ENCODE measurements around the gene ZNF709. TPM values are rescaled to one million over a fixed set of nuclear protein-coding genes. Genes with fewer than 3 reads are reported as not detected.
"Not testable (repeated sequence)": the region's sequence is repeated elsewhere in the genome, so short reads cannot be mapped to it uniquely, and the experiment has no call there.

ZNF709 gene
- 0.27 and 0.80 TPM in 2 replicates for total RNA-seq (2014; rRNA removed; shearing (Covaris generic))

- peak; percentile 90 for DNase-seq (ENCODE audit: low read depth)
Observed at GRCh38 chr19:12484371-12485051, at the start of gene ZNF709. Gene ZNF709, minus strand, starts transcription at chr19:12484816. Its CDS starts 159 bp downstream, at chr19:12484657.

DNA sequence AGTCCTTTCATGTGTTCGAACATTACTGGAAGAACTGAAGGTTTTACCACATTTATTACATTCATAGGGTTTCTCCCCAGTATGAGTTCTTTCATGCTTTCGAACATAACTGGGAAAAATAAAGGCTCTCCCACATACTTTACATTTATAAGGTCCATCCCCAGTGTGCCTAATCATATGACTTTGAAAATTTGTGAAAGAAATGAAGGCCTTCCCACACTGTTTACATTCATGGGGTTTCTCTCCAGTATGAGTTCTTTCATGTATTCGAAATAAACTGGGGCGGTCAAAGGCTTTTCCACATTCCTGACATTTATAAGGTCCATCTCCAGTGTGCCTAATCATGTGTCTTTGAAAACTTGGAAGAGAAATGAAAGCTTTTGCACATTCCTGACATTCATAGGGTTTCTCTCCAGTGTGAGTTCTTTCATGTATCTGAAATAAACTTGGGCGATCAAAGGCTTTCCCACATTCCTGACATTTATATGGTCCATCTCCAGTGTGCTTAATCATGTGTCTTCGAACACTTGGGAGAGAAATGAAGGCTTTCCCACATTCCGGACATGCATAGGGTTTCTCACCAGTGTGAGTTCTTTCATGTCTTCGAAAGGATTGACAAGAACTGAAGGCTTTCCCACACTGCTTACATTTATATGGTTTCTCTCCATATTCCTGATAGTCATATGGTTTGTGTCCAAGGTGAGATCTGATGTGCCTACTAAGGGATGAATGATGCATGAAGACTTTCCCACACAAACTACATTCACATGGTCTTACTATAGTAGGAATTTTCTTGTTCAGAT, 42.6 kb upstream of the ZNF709 start:
- no peak for DNase-seq (ENCODE audit: low read depth)

DNA sequence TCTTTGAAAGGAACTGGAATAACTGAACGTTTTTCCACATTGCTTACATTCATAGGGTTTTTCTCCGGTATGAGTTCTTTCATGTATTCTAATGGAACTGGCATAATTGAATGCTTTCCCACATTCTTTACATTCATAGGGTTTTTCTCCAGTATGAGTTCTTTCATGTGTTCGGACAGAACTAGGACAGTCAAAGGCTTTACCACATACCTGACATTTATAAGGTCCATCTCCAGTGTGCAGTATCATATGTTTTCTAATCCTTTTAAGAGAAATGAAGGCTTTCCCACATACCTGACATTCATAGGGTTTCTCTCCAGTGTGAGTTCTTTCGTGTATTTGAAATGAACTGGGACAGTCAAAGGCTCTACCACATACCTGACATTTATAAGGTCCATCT, 41.9 kb upstream of the ZNF709 start:
- no peak for DNase-seq (ENCODE audit: low read depth)

DNA sequence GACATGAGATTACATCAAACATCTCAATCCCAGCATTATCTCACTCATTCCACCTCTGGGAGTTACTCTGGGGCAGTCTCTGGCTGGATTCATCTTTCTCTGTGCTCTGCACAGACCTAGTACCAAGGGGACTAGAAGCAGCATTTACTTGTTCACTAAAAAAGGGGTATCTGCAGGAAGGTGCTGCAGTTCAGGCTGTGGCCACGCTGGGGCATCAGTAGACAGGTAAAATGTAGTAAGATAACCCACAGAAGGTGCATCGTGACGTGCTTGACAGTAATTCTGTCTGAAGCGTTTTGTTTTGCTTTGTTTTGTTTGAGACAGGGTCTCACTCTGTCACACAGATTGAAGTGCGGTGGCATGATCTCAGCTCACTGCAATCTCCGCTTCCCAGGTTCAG, 37.4 kb upstream of the ZNF709 start:
- DNase-seq (ENCODE audit: low read depth), result no peak

DNA sequence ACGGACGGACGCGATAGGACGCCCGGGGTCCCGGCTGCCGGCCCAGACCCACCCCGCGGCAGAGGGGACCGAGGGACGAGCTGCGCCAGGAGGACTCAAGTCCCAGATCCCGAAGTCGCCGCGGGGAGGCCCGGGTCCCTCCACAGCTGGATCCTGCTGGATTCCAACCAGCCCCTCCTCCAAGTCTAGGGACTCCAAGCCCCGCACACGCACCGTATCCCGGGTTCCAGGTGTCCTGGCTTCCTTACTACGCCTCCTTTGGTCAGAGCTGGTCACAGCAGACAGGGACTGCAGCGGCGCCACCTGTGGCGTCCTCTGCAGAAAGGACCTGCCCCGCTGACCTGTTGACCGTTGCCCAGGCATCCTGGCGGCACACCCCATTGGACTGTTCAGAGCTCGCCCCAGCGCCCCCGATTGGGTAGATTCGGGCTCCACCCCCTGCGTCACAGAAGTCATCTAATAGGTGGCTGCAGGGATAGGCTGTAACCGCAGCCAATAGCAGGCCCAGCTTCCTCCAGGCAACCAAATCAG, 29.0 kb upstream of the ZNF709 start:
- no peak for DNase-seq (ENCODE audit: low read depth)

DNA sequence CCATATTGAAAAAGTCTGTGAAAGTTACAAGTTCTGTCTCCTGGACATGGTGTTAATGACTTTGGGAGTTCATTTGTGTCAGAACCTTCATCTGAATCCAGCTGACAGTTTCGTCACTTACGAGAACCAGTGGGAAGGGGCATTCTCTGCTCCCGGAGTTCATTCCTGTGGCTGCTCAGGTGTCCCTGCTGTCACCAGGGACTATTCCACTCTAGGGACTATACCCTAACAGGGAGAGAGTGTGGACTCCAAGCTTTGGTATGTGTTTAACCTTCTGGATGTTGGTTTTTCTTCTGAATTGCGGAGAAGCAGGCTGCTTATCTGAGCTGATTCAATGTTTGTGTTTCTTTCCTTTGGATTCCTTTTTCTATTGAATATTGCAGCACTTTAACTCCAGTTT, 12.4 kb upstream of the ZNF709 start:
- DNase-seq (ENCODE audit: low read depth), result no peak

- no peak for DNase-seq (ENCODE audit: low read depth)
Observed at GRCh38 chr19:12496480-12496879, 11.9 kb upstream of the ZNF709 start.

DNA sequence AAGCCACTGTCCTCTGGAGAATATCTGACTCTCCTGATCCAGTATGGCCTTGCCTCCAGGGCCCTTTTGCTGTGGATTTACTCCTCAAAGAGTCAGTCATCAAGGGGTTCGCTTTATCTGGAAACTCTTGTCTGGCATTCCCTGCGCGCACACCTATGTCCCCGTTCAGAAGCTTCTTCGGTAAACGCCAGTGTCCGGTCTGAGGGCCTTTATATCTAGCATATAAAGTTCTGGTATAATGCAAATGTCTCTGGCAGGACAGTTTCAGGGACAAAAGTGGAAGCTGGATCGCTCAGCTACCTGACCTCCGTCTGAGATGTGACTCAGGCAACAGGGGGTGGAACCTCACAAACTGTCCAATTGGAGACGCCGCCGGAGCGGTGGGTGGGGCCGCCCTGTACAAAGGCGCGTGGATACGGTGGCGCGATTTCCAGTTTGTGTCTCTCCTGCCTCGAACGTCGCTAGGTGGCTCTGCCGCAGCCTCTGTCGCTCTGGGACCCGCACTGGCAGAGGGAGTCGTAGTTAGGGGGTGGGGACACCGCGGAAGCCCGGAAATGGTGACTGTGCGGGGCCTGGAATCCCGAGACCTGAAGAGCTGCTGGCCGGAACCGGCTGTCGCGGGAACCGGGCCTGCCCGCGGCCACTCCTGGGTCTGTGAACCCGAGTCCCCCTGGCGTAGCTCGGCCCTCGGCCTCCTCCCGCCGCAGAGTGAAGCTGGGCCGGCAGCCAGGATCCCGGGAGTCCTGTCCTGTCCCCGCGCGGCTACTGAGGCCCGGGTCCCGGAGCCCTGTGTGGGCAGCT, 10.6 kb upstream of the ZNF709 start:
- DNase-seq (ENCODE audit: low read depth), result peak; percentile 96

DNA sequence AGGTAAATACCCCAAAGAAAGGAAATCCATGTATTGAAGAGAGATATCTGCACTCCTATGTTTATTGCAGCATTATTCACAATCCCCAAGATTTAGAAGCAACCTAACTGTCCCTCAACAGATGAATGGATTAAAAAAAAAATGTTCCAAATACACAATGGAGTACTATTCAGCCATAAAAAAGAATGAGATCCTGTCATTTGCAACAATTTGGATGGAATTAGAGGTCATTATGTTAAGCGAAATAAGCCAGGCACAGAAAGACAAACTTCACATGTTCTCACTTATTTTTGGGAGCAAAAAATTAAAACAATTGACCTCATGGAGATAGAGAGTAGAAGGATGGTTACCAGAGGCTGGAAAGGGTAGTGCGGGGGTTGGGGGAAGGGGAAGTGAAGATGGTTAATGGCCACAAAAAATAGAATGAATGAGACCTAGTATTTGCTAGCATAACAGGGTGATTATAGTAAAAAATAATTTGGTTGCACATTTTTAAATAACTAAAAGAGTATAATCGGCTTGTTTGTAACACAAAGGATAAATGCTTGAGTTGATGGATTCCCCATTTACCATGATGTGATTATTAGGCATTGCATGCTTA, 9.7 kb upstream of the ZNF709 start:
- DNase-seq (ENCODE audit: low read depth), result no peak

GRCh38 chr19:12486265-12486783, 1.7 kb upstream of the ZNF709 start:
- DNase-seq (ENCODE audit: low read depth), result not testable (repeated sequence)

DNA sequence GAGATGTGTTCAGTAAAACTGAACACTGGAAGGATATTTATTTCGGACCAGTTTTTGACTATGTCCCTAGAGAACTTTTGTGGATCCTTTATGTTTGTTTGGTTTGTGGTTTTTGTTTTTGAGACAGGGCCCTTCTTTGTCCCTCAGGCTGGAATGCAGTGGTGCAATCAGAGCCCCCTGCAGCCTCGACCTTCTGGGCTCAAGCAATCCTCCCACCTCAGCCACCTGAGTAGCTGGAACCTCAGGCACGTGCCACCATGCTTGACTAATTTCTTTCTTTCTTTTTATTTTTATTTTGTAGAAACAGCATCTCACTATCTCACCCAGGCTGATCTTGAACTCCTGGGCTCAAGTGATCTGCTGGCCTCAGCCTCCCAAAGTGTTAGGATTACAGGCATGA, 955 bp upstream of the ZNF709 start:
- no peak for DNase-seq (ENCODE audit: low read depth)

GRCh38 chr19:12485052-12485416, 418 bp upstream of the ZNF709 start:
- no peak for DNase-seq (ENCODE audit: low read depth)

DNA sequence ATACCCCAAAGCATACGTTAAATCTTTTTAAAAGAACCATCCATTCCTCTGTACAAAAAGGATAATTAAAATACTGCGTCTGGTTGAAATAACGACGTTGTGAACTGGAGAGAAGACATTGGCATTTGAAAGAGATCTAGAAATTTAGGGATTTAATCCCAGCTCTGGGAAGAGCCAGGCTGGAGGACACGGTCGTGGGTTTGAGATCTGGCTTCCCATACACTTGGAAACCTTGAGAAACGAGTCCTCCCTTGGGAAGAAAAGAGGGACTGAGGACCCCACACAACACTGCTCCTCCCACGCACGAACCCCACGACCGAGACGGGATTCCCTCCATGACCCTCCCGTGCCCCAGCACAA, 625 bp downstream of the ZNF709 start:
- DNase-seq (ENCODE audit: low read depth), result no peak

- DNase-seq (ENCODE audit: low read depth), result no peak
Observed at GRCh38 chr19:12482509-12482886, 2.1 kb downstream of the ZNF709 start.

GRCh38 chr19:12481781-12482508, 2.7 kb downstream of the ZNF709 start:
- DNase-seq (ENCODE audit: low read depth), result no peak

DNA sequence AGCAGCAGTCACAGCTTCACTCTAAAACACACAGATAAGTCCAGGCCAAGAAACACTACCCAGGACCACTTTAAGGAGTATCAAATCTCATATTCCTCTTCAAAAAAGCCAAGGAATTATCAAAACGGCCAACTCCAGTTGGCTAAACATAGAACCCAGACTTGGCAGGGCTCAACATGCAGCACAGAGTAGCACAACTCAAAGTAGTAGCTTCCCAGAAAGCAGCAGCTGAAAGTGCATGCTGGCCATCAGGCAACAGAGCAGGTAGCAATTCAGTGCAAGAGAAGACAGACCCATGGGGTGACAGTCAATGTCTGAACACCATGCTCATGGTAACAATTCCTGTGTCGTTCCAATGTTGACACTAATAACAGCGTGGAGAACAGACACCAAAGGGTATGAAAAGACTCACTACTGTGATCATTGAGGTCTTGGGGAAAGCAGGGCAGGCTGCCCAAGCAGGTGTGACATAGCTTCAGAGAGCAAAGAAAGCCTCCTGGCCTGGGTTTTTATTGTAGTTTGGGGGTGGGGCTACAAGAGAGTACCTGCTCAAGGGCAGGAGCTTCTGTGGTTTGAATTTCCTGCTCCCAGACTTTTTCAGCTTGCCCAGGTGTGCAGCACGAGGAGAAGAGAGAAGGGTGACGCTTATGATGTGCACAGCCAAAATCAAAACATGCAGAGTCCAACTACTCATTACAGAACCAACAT, 6.2 kb downstream of the ZNF709 start:
- DNase-seq (ENCODE audit: low read depth), result no peak

- DNase-seq (ENCODE audit: low read depth), result not testable (repeated sequence)
Observed at GRCh38 chr19:12467651-12468050, 17.0 kb downstream of the ZNF709 start.

GRCh38 chr19:12465211-12465610, 19.4 kb downstream of the ZNF709 start:
- DNase-seq (ENCODE audit: low read depth), result no peak

DNA sequence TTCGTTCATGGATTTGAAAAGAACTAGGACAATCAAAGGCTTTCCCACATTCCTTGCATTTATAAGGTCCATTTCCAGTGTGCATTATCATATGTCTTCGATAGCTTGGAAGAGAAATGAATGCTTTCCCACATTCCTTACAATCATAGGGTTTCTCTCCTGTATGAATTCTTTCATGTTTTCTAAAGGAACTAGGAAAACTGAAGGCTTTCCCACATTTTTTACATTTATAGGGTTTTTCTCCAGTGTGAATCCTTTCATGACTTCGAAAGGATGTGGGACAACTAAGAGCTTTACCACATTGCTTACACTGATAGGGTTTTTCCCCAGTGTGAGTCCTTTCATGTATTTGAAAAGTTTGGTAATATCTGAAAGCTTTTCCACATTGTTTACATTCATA, 19.8 kb downstream of the ZNF709 start:
- DNase-seq (ENCODE audit: low read depth), result no peak

DNA sequence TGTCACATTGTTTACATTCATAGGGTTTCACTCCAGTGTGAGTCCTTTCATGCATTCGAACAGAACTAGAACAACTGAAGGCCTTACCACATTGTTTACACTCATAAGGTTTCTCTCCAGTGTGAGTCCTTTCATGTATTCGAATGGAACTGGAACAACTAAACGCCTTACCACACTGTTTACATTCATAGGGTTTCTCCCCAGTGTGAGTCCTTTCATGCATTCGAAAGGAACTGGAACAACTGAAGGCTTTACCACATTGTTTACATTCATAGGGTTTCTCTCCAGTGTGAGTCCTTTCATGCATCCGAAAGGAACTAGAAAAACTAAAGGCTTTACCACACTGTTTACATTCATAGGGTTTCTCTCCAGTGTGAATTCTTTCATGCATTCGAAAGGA, 20.5 kb downstream of the ZNF709 start:
- DNase-seq (ENCODE audit: low read depth), result not testable (repeated sequence)
